Hippocampal formation (tissue), 2 donors: ENCODE data around the gene ADIRF.
"Not testable (repeated sequence)": the region's sequence is repeated elsewhere in the genome, so short reads cannot be mapped to it uniquely, and the experiment has no call there.

Experiments
- DNase-seq, 2 donors: peaks; one replicate each; lab custom pipeline; 2025; lab: John Stamatoyannopoulos, UW

Gene ADIRF

GRCh38 chr10:86946213-86947155 is 21.8 kb upstream of the ADIRF start:
- DNase-seq: no peak

- not testable (repeated sequence) for DNase-seq
Observed at GRCh38 chr10:86947806-86948205, 20.5 kb upstream of the ADIRF start.

DNA sequence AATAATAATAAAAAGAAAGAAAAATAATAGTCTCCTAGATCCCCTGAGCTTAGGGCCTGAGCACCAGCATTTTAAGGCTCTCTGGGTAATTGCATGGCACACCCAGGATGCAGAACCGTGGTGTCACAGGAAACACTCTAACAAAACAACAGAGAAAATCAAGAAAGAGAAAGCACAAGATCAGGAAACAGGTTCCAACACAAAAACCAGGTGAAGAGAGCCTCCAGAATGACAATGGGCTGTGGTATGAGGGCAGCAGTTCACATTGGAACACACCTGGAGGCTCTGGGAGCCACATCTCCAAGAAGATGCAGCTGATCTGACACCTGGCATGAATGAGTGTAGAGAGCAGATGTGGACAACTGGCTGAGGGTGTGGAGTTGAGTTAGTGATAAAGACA is 17.9 kb upstream of the ADIRF start:
- DNase-seq: no peak

- DNase-seq: no peak
Observed at GRCh38 chr10:86951184-86951761, 17.0 kb upstream of the ADIRF start.

- no peak for DNase-seq
Observed at GRCh38 chr10:86952106-86952505, 16.2 kb upstream of the ADIRF start.

DNA sequence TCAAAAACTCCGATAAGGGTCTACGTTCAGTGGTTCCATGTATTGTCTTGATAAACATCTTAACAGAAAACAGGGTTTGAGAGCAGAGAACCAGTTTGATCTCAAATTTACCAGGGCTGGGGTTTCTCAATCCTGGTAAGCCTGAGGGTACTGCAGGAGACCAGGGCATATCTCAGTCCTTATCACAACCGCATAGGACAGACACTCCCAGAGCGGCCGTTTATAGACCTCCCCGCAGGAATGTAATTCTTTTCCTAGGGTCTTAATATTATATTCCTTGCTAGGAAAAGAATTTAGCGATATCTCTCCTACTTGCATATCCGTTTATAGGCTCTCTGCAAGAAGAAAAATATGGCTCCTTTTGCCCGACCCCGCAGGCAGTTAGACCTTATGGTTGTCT is 15.6 kb upstream of the ADIRF start:
- DNase-seq: not testable (repeated sequence)

GRCh38 chr10:86953747-86954680 is 14.3 kb upstream of the ADIRF start:
- DNase-seq: no peak

- DNase-seq: no peak
Observed at GRCh38 chr10:86954681-86955500, 13.4 kb upstream of the ADIRF start.

DNA sequence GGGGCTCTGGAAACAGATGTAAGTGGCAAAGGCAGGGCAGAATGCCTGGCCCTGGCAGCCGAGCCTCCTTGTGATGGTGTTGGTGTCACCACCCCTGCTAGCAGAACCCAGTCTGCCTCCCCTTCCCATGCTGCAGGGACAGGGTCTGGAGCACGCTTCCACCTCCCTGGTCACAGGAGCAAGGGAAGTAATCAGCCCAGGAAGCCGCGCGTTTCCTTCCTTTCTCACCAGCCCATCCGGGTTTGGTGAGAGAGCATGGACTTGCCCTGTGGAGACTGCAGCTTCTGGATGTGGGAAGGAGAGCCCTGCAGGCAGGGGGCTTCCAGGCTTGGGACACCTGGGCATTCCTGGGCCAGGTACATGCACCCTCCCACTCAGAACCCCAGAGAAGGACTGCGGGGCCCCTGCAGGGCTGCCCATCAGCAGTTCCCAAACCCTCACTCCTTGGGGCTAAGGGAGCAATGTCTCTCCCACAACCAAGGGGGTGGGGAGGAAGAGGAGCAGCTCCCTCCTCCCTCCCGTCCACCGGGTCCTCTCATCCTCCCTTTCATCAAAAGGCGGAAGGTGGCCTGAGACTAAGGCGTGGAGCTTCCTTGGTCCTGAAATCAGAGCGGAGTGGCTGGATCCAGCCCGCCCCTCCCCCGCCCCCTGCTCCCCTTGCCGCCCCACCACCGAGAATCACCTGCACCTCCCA is 12.6 kb upstream of the ADIRF start:
- DNase-seq: no peak

DNA sequence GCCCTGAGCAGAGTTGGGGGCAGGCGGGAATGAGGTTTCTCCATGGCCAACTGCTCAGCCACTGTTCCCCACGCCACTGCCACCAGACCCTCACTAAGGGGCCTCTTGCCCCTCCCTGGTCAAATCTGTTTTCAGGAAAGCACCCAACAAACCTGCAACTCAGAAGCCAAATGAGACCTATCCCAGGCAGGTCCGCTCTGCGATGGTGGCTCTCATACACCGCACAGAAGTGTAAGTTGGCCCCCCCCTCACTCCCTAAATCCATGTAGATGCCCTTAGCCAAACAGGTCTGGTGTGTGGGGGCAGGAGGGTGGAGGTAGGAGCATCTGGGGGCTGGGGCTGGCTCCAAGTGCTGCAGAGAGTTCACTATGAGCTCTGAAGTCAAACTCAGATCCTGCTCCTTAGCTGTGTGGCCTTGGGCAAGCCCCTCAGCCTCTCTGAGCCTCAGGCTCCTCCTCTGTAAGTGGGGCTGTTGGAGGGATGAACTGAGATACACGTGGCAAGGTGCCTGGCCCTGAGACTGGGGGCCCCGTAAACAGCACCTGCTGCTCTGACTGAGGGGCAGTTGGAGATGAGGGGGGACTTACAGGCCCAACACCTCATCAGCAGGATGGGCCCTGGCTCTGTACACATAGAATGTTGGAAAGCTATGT is 12.0 kb upstream of the ADIRF start:
- DNase-seq: no peak

DNA sequence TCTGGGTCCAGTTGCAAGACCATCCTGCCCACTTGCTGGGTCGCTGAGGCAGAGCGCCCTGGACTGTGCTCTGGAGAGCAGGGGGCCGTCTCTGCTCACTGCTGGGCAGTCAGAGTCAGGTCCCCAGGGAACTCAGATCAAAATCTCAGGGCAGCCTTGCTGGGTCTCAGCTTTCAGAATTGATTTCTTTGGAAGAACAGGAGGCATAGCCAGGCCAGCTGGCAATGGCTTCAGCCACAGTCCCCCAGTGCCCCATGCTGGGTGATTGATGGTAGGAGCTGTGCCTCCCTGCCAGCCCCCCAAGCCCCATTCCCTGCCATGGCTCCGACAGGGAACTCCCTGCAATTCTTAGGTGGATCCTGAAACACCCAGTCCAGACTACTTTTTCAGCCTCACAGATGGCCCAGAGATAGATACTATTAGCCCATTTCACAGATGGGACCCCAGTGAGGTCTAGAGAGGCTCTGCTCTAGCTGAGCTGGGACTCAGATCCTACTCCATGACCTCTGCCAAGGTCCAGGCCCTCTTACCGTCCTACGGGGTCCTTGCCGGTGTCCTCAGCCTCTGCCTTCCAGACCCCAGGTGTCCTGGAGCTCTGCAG is 11.3 kb upstream of the ADIRF start:
- DNase-seq: no peak

DNA sequence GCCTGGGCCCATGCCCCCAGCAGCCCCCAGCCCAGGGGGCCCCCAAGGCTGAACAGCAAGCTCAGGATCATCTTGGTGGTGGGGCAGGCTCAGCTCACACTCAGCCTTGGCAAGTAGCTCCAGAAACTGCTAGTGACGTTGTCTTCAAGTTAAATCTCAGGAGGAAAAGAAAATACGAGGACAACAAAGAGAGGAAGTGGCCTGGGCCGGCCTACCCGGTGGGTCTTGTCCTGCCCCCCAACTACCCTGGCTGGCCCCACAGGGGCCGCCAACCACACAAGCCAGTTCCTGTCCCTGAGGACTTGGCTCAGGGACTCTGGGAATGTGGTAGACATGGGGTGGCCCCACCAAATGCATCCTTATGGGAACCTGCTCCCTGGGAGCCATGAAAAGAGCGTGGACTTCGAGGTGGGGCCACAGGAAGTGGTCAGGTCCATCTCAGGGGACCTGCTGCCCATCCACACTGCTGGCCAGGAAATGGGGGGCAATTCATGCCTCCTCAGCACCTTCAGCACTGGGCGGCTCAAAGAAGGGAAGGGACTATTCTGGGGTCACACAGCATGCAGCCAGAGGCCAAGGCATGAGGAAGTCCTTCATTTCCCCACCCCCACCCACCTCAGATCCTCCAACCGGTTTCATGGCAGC is 10.7 kb upstream of the ADIRF start, which contains the start of gene MMRN2:
MMRN2 (minus strand) TSS at position 145 of the 645 bp plus-strand sequence; CDS start at position 71, 74 bp downstream.
- DNase-seq: no peak

- DNase-seq: no peak
Observed at GRCh38 chr10:86958116-86958900, 10.0 kb upstream of the ADIRF start, which contains the start of gene SNCG. TSS of gene SNCG (plus strand) at chr10:86958599. CDS start at chr10:86958698, 99 bp downstream.

DNA sequence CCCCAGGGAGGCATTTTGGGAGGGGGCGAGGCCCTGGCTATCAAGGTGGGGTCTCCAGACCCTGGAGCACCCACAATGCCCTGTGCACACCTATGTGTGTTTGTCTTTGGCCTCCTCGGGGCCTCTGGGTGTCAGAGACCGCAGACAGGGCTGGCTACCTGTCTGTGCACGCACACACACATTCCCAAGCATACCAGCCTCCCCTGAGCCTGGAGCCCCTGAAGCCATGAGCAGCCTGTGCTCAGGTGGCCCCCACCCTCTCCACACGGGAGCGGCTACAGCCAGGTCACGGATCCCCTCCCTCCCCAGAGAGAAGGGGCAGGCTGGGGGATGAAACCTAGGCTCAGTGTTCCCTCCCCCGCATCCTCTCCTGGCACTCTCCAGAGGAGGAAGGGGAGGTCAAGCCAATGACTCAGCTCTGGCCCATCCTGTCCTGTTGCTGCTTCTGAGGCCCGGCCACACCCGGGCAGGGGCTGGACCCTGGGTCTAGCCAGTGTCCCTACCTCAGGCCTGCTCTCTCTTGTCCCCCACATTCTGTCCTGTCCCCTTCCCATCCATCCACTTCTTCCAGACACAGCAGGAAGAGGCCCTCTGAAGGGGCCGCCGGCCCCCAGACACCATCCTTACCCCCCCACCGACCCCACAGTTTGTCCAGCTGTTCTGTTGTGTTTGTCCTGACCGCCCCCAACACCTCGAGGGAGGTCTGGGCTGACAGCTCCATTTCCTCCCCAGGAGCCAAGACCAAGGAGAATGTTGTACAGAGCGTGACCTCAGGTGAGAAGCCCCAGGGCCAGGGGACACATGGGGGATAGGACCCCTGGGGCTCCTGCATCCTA is 9.2 kb upstream of the ADIRF start:
- DNase-seq: no peak

GRCh38 chr10:86959737-86960002 is 8.6 kb upstream of the ADIRF start:
- DNase-seq: no peak

DNA sequence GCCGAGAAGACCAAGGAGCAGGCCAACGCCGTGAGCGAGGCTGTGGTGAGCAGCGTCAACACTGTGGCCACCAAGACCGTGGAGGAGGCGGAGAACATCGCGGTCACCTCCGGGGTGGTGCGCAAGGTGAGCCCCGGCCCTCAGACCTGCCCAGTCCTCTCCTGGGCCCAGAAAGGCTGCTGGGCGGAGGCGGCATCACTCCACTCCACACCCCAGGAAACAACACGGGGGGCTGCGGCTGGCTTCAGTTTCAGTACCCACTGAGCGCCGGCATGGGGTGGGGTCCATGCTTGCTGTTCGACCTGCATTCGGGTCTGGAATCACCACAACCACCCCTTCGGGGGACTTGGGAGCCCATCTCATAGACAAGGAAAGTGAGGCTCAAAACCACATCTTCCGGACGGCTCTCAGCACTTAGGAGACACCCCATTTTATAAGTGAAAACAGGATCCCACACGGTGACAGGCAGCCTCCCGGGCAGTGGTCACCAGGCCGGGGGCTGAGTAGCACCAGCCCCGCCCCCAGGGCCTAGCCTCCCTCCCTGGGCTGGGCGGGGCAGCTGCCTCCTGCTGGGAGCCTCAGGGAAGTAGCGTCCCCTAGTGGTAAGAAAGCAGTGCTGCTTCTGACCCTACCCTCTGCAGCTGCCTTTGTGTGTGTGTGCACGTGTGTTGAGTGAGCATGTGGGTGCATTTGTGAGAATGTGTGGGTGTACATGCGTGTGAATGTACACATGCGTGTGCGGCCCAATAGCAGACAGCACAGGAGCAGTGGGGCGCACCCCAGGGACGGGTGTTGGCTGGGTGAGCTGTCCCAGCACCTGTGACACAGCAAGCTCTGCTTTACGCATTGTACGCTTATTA is 8.0 kb upstream of the ADIRF start:
- DNase-seq: no peak
